MM.1S (cell line): Measurements from ENCODE around the gene CCDC107.

ENCODE experiments used
- EZH2 ChIP-seq: fragments of 300-600 bp; sonication (generic); optimal IDR thresholded peaks from 2 replicates; pipeline ENCODE3; 2017; ENCODE audit warnings: low read depth, mild to moderate bottlenecking, antibody characterized with exemption, low read length, mixed read lengths
- EZH2phosphoT487 ChIP-seq: fragments of 300-600 bp; sonication (generic); IDR thresholded peaks from 2 replicates; pipeline ENCODE4 v1.6.1; 2018; ENCODE audit warnings: antibody characterized with exemption, low read length
- TF ChIP-seq, protein P1 (sequence below): fragments of 300-600 bp; sonication (generic); IDR thresholded peaks from 2 replicates; pipeline ENCODE4 v1.5.1; 2016; ENCODE audit warnings: antibody characterized with exemption, low read length, mixed read lengths

DNA sequence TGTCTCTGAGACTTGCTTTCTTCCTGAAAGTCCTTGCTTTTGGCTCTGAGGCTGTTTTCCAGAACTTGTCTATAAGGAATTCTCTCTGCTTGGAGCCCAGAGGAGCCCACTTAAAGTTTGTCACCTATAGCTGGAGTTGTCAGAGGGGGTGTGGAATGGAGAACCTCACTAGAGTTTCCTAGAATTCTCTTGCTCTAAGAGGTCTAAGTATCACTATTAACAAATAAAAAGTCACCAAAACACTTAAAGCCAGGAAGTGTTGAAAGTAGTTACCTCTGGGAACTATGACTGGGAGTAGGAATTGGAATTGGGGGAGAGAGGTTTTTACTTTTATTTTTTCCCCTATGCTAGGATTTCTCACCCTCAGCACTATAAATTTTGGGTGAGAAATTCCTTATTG is 22.4 kb upstream of the CCDC107 start:
- TF ChIP-seq, protein P1, sequence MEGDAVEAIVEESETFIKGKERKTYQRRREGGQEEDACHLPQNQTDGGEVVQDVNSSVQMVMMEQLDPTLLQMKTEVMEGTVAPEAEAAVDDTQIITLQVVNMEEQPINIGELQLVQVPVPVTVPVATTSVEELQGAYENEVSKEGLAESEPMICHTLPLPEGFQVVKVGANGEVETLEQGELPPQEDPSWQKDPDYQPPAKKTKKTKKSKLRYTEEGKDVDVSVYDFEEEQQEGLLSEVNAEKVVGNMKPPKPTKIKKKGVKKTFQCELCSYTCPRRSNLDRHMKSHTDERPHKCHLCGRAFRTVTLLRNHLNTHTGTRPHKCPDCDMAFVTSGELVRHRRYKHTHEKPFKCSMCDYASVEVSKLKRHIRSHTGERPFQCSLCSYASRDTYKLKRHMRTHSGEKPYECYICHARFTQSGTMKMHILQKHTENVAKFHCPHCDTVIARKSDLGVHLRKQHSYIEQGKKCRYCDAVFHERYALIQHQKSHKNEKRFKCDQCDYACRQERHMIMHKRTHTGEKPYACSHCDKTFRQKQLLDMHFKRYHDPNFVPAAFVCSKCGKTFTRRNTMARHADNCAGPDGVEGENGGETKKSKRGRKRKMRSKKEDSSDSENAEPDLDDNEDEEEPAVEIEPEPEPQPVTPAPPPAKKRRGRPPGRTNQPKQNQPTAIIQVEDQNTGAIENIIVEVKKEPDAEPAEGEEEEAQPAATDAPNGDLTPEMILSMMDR, result no peak
- TF ChIP-seq EZH2 (no peak), EZH2phosphoT487 (no peak)
